Adrenal gland (tissue), 12 donors: ENCODE results near the gene CD46. TPM values are rescaled to one million over a fixed set of nuclear protein-coding genes. Genes with fewer than 3 reads are reported as not detected.
A peak's percentile ranks its signal among the peaks of the same experiment; 100 is the strongest.

ENCODE experiments used
- DNase-seq, 7 donors: peaks; one replicate each; pipeline ENCODE4 v3.0.0-alpha.2; 2019 to 2020
- H3K27ac ChIP-seq, 5 donors: fragments of 200-600 bp; sonication (generic) in 4 of 5; 1 replicate in 3 of 5; 2 replicates in 2 of 5; pipeline versions ENCODE4 v1.5.1 to v1.8.0; 2016 to 2020; ENCODE audit warnings: mild to moderate bottlenecking in 1 of 5
- H3K27me3 ChIP-seq: fragments of 200-600 bp; 2 replicates; pipeline ENCODE4 v1.8.0; 2021
- H3K36me3 ChIP-seq, 2 donors: fragments of 200-600 bp; replicated peaks in 1 of 2; 1 replicate in 1 of 2; 2 replicates in 1 of 2; pipeline versions ENCODE4 v1.5.1 to v1.8.0; 2018 to 2022
- H3K4me1 ChIP-seq, 2 donors: fragments of 200-600 bp; replicated peaks in 1 of 2; 1 replicate in 1 of 2; 2 replicates in 1 of 2; pipeline versions ENCODE4 v1.5.1 to v1.8.0; 2018 to 2021
- H3K4me3 ChIP-seq, 4 donors: fragments of 200-600 bp; sonication (generic) in 3 of 4; one replicate each; pipeline ENCODE4 v1.5.1; 2016 to 2018
- H3K9me3 ChIP-seq, 3 donors: fragments of 200-600 bp; sonication (generic) in 1 of 3; replicated peaks in 1 of 3; 1 replicate in 2 of 3; 2 replicates in 1 of 3; pipeline versions ENCODE4 v1.5.1 to v1.8.0; 2016 to 2021
- POLR2A ChIP-seq, 2 donors: fragments of 450-650 bp; IDR thresholded peaks; one replicate each; pipeline ENCODE4 v1.6.1; 2017; ENCODE audit warnings: antibody characterized with exemption in 2 of 2, mild to moderate bottlenecking in 2 of 2, moderate library complexity in 1 of 2
- WGBS, 4 donors: extraction: QIAGEN DNeasy Blood & Tissue Kit in 2 of 4; methylation state at CpG; one replicate each; pipeline versions ENCODE4 v1.1.5 to v1.1.7; 2013 to 2017; 5-methylcytosine and 5-hydroxymethylcytosine counted together
- intact Hi-C, 2 donors: fragments of 100-400 bp; cut with DNase I; formaldehyde crosslinking; loops; one replicate each; pipeline versions ENCODE4 v1.14.1 to v1.15.0; 2022 to 2023
- polyA plus RNA-seq, 3 donors: library from polyadenylated mRNA; stranded (reverse); fragments of 200-250 nt in 2 of 3; fragments of 350-450 nt in 1 of 3; fragmentation: Illumina TruSeq in 1 of 3; extraction: RNeasy Lipid Tissue Mini Kit (QIAGEN cat#74804) in 1 of 3; gene quantifications; one replicate each; pipeline ENCODE4 v1.2.3, GENCODE V29; 2013 to 2014
- total RNA-seq, 9 donors: library from RNA; depleted of rRNA in 4 of 9; stranded (reverse); fragments of >200 nt in 4 of 9; fragments of 120-200 nt in 1 of 9; fragmentation: NEBNext Ultra II Directional in 1 of 9; extraction: Animal tissue kit (Norgen Biotek cat#: 25700) in 1 of 9; gene quantifications; one replicate each; pipeline versions ENCODE4 v1.1.0 to v1.2.4, GENCODE V29; 2013 to 2023
- TF ChIP-seq, protein P1 (sequence below), 6 experiments: fragments of 450-650 bp in 4 of 6; fragments of 200-600 bp in 2 of 6; sonication (generic) in 1 of 6; IDR thresholded peaks; 1 replicate in 5 of 6; 2 replicates in 1 of 6; pipeline versions ENCODE4 v1.5.1 to v1.8.0; 2016 to 2021; ENCODE audit warnings: antibody characterized with exemption in 6 of 6, mild to moderate bottlenecking in 2 of 6, moderate library complexity in 1 of 6
- donor health status: healthy with polysubstance abuse.
- donor health status: Bipolar disorder and iron deficiency.
- donor health status: DM: yes; HTN: yes; CAD: no.
- donor health status: DM: no; HTN: no; CAD: no.
- donor health status: DM: no; HTN: no; CAD: no.
- donor health status: DM: yes; HTN: yes; CAD: no.

The CD46 gene
- total and polyA plus RNA-seq, 12 donors = 94.9 to 618 (median 386) TPM

GRCh38 chr1:207810173-207810572 is 58.3 kb downstream of the CD46 start:
- Histone ChIP-seq H3K4me1 (peaks cover 45 to 100% of the 10 kb centered on the region in 2 donors), H3K27me3 (no peaks in the 10 kb centered on the region), H3K27ac (peak overlapping the region in 3 of 5 donors; percentile 43 to 81 (median 71)), H3K4me3 (no peak overlapping the region), H3K9me3 (no peaks in the 10 kb centered on the region), H3K36me3 (peaks cover 0 to 100% of the 10 kb centered on the region in 2 donors)
- TF ChIP-seq POLR2A (IDR thresholded peaks at IDR 0.05) = no peak
- TF ChIP-seq, protein P1, sequence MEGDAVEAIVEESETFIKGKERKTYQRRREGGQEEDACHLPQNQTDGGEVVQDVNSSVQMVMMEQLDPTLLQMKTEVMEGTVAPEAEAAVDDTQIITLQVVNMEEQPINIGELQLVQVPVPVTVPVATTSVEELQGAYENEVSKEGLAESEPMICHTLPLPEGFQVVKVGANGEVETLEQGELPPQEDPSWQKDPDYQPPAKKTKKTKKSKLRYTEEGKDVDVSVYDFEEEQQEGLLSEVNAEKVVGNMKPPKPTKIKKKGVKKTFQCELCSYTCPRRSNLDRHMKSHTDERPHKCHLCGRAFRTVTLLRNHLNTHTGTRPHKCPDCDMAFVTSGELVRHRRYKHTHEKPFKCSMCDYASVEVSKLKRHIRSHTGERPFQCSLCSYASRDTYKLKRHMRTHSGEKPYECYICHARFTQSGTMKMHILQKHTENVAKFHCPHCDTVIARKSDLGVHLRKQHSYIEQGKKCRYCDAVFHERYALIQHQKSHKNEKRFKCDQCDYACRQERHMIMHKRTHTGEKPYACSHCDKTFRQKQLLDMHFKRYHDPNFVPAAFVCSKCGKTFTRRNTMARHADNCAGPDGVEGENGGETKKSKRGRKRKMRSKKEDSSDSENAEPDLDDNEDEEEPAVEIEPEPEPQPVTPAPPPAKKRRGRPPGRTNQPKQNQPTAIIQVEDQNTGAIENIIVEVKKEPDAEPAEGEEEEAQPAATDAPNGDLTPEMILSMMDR (IDR thresholded peaks at IDR 0.05) = no peak
- intact Hi-C loops = no loop called here
- 92 to 97% (median 95%) methylated on average over 2 of the region's 2 CpGs for WGBS, 4 donors
- DNase-seq = peak in 1 of 7 donors; percentile 48

- Histone ChIP-seq H3K9me3 (no peaks in the 10 kb centered on the region), H3K36me3 (peaks cover 0 to 100% of the 10 kb centered on the region in 2 donors), H3K27me3 (no peaks in the 10 kb centered on the region), H3K27ac (peak overlapping the region in 3 of 5 donors; percentile 44 to 81 (median 71)), H3K4me1 (peaks cover 45 to 100% of the 10 kb centered on the region in 2 donors), H3K4me3 (no peak overlapping the region)
- no peak for TF ChIP-seq POLR2A (IDR thresholded peaks at IDR 0.05)
- TF ChIP-seq, protein P1 (IDR thresholded peaks at IDR 0.05) = no peak
- peak in 2 of 7 donors; percentile 27 to 55 for DNase-seq
- intact Hi-C loops = no loop called here
- WGBS, 4 donors = 76 to 86% (median 82%) methylated on average over 9 of the region's 9 CpGs
Observed at GRCh38 chr1:207810606-207811295, 58.9 kb downstream of the CD46 start.

DNA sequence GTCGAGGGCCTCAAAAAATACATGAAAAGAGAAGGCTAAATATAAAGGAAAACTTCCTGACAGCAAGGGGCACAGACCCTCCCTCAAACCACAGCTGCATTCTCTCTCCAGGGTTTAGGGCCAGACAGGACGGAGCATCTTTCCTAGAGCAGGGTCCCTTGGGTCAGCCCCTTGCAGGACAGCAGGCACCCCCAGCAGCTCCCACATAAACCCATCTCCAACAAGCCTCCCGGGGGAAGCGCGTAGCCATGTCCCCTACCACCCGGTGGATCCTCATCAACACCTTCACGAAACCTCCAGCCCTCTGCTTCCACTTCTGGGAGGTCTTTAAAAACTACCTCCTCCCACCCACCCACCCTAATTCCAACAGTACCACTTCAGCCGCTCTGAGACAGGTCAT is 59.5 kb downstream of the CD46 start:
- Histone ChIP-seq H3K36me3 (peaks cover 0 to 100% of the 10 kb centered on the region in 2 donors), H3K27ac (peak overlapping the region in 3 of 5 donors; percentile 71 to 98 (median 81)), H3K4me3 (no peak overlapping the region), H3K4me1 (peaks cover 45 to 100% of the 10 kb centered on the region in 2 donors), H3K27me3 (no peaks in the 10 kb centered on the region), H3K9me3 (no peaks in the 10 kb centered on the region)
- peak in 2 of 7 donors; percentile 26 to 54 for DNase-seq
- 82 to 93% (median 91%) methylated on average over 8 of the region's 8 CpGs for WGBS, 4 donors
- no peak for TF ChIP-seq POLR2A (IDR thresholded peaks at IDR 0.05)
- TF ChIP-seq, protein P1 (IDR thresholded peaks at IDR 0.05) = no peak
- intact Hi-C loops = no loop called here

- Histone ChIP-seq H3K9me3 (no peaks in the 10 kb centered on the region), H3K4me3 (peak overlapping the region in 1 of 4 donors; percentile 11), H3K4me1 (peaks cover 49 to 98% of the 10 kb centered on the region in 2 donors), H3K27ac (peak overlapping the region; percentile 31 to 98 (median 71)), H3K36me3 (peaks cover 0 to 98% of the 10 kb centered on the region in 2 donors), H3K27me3 (no peaks in the 10 kb centered on the region)
- 34 to 62% (median 54%) methylated on average over 6 to 16 of the region's 16 CpGs for WGBS, 4 donors
- intact Hi-C loops = no loop called here
- TF ChIP-seq, protein P1 (IDR thresholded peaks at IDR 0.05) = peak; percentile 8 to 62 (median 52)
- peak in 1 of 2 donors; percentile 37 for TF ChIP-seq POLR2A (IDR thresholded peaks at IDR 0.05)
- peak; percentile 65 to 94 (median 86) for DNase-seq
Observed at GRCh38 chr1:207811920-207812720, 60.3 kb downstream of the CD46 start.
